Adrenal gland (tissue), 12 donors: Measurements from ENCODE around the gene LYRM2. TPM values are rescaled to one million over a fixed set of nuclear protein-coding genes. Genes with fewer than 3 reads are reported as not detected.

Source experiments
- DNase-seq, 7 donors: peaks; one replicate each; pipeline ENCODE4 v3.0.0-alpha.2; 2019 to 2020
- H3K27ac ChIP-seq, 5 donors: fragments of 200-600 bp; sonication (generic) in 4 of 5; 1 replicate in 3 of 5; 2 replicates in 2 of 5; pipeline versions ENCODE4 v1.5.1 to v1.8.0; 2016 to 2020; ENCODE audit warnings: mild to moderate bottlenecking in 1 of 5
- H3K27me3 ChIP-seq: fragments of 200-600 bp; 2 replicates; pipeline ENCODE4 v1.8.0; 2021
- H3K36me3 ChIP-seq, 2 donors: fragments of 200-600 bp; replicated peaks in 1 of 2; 1 replicate in 1 of 2; 2 replicates in 1 of 2; pipeline versions ENCODE4 v1.5.1 to v1.8.0; 2018 to 2022
- H3K4me1 ChIP-seq, 2 donors: fragments of 200-600 bp; replicated peaks in 1 of 2; 1 replicate in 1 of 2; 2 replicates in 1 of 2; pipeline versions ENCODE4 v1.5.1 to v1.8.0; 2018 to 2021
- H3K4me3 ChIP-seq, 4 donors: fragments of 200-600 bp; sonication (generic) in 3 of 4; one replicate each; pipeline ENCODE4 v1.5.1; 2016 to 2018
- H3K9me3 ChIP-seq, 3 donors: fragments of 200-600 bp; sonication (generic) in 1 of 3; replicated peaks in 1 of 3; 1 replicate in 2 of 3; 2 replicates in 1 of 3; pipeline versions ENCODE4 v1.5.1 to v1.8.0; 2016 to 2021
- CTCF ChIP-seq, 6 experiments: fragments of 450-650 bp in 4 of 6; fragments of 200-600 bp in 2 of 6; sonication (generic) in 1 of 6; IDR thresholded peaks; 1 replicate in 5 of 6; 2 replicates in 1 of 6; pipeline versions ENCODE4 v1.5.1 to v1.8.0; 2016 to 2021; ENCODE audit warnings: antibody characterized with exemption in 6 of 6, mild to moderate bottlenecking in 2 of 6, moderate library complexity in 1 of 6
- POLR2A ChIP-seq, 2 donors: fragments of 450-650 bp; IDR thresholded peaks; one replicate each; pipeline ENCODE4 v1.6.1; 2017; ENCODE audit warnings: antibody characterized with exemption in 2 of 2, mild to moderate bottlenecking in 2 of 2, moderate library complexity in 1 of 2
- WGBS, 4 donors: extraction: QIAGEN DNeasy Blood & Tissue Kit in 2 of 4; methylation state at CpG; one replicate each; pipeline versions ENCODE4 v1.1.5 to v1.1.7; 2013 to 2017; 5-methylcytosine and 5-hydroxymethylcytosine counted together
- intact Hi-C, 2 donors: fragments of 100-400 bp; cut with DNase I; formaldehyde crosslinking; loops; one replicate each; pipeline versions ENCODE4 v1.14.1 to v1.15.0; 2022 to 2023
- polyA plus RNA-seq, 3 donors: library from polyadenylated mRNA; stranded (reverse); fragments of 200-250 nt in 2 of 3; fragments of 350-450 nt in 1 of 3; fragmentation: Illumina TruSeq in 1 of 3; extraction: RNeasy Lipid Tissue Mini Kit (QIAGEN cat#74804) in 1 of 3; gene quantifications; one replicate each; pipeline ENCODE4 v1.2.3, GENCODE V29; 2013 to 2014
- total RNA-seq, 9 donors: library from RNA; depleted of rRNA in 4 of 9; stranded (reverse); fragments of >200 nt in 4 of 9; fragments of 120-200 nt in 1 of 9; fragmentation: NEBNext Ultra II Directional in 1 of 9; extraction: Animal tissue kit (Norgen Biotek cat#: 25700) in 1 of 9; gene quantifications; one replicate each; pipeline versions ENCODE4 v1.1.0 to v1.2.4, GENCODE V29; 2013 to 2023
- donor health status: healthy with polysubstance abuse.
- donor health status: Bipolar disorder and iron deficiency.
- donor health status: DM: yes; HTN: yes; CAD: no.
- donor health status: DM: no; HTN: no; CAD: no.
- donor health status: DM: no; HTN: no; CAD: no.
- donor health status: DM: yes; HTN: yes; CAD: no.

LYRM2 gene
- total and polyA plus RNA-seq, 12 donors = 10.2 to 97.7 (median 40.3) TPM

GRCh38 chr6:89520736-89521135, 117.8 kb downstream of the LYRM2 start:
- intact Hi-C loops = no loop called here
- Histone ChIP-seq H3K4me3 (no peak overlapping the region), H3K9me3 (no peaks in the 10 kb centered on the region), H3K4me1 (no peaks in the 10 kb centered on the region), H3K27ac (no peak overlapping the region), H3K27me3 (no peaks in the 10 kb centered on the region), H3K36me3 (no peaks in the 10 kb centered on the region)
- TF ChIP-seq POLR2A (IDR thresholded peaks at IDR 0.05) (no peak), CTCF (IDR thresholded peaks at IDR 0.05) (no peak)
- DNase-seq = no peak

- intact Hi-C loops = no loop called here
- Histone ChIP-seq H3K4me3 (no peak overlapping the region), H3K27me3 (no peaks in the 10 kb centered on the region), H3K36me3 (no peaks in the 10 kb centered on the region), H3K27ac (no peak overlapping the region), H3K4me1 (no peaks in the 10 kb centered on the region), H3K9me3 (no peaks in the 10 kb centered on the region)
- DNase-seq = no peak
- 86 to 97% (median 96%) methylated on average over 4 of the region's 4 CpGs for WGBS, 4 donors
- no peak for TF ChIP-seq CTCF (IDR thresholded peaks at IDR 0.05)
- no peak for TF ChIP-seq POLR2A (IDR thresholded peaks at IDR 0.05)
These were observed 120.0 kb downstream of the LYRM2 start for GRCh38 chr6:89518352-89519055.

Other genes starting within 250 kb of the LYRM2 start
- 10 to 100 TPM; 18.8 to 42.1 (median 36.5) TPM for gene RRAGD, start 226.5 kb downstream of the LYRM2 start, total RNA-seq
- gene RRAGD, start 226.5 kb downstream of the LYRM2 start, polyA plus RNA-seq = 10 to 100 TPM in 1 of 3 donors, 1 to 10 TPM in 2; 4.8 to 26.2 (median 9.2) TPM
- 10 to 100 TPM in 3 of 9 donors, 1 to 10 TPM in 6; 4.8 to 16.6 (median 8.0) TPM for gene ANKRD6, start 205.6 kb downstream of the LYRM2 start, total RNA-seq
- 1 to 10 TPM; 2.8 to 8.7 (median 5.1) TPM for gene ANKRD6, start 205.6 kb downstream of the LYRM2 start, polyA plus RNA-seq
- gene MDN1, start 181.0 kb upstream of the LYRM2 start, total RNA-seq = 10 to 100 TPM; 15.0 to 31.6 (median 27.4) TPM
- 10 to 100 TPM; 20.1 to 74.1 (median 39.2) TPM for gene MDN1, start 181.0 kb upstream of the LYRM2 start, polyA plus RNA-seq
- 10 to 100 TPM in 4 of 9 donors, 1 to 10 TPM in 5; 4.8 to 17.9 (median 9.8) TPM for gene CASP8AP2, start 191.1 kb upstream of the LYRM2 start, total RNA-seq
- gene CASP8AP2, start 191.1 kb upstream of the LYRM2 start, polyA plus RNA-seq = 1 to 10 TPM; 5.0 to 8.9 (median 6.6) TPM